Measurements from ENCODE around the gene GFRA1.

GFRA1 gene

GRCh38 chr10:116272440-116273283 lies at the start of gene GFRA1:
Gene GFRA1 (minus strand): TSS chr10:116273206. CDS start chr10:116272029, 1,177 bp downstream.
- DNase-seq: no peak

GRCh38 chr10:116316503-116316902 lies 43.5 kb upstream of the GFRA1 start:
- no peak for DNase-seq

GRCh38 chr10:116312548-116312947 lies 39.5 kb upstream of the GFRA1 start:
- no peak for DNase-seq

- no peak for DNase-seq
Observed at GRCh38 chr10:116311706-116312490, 38.9 kb upstream of the GFRA1 start.

- no peak for DNase-seq
Observed at GRCh38 chr10:116311016-116311415, 38.0 kb upstream of the GFRA1 start.

- no peak for DNase-seq
Observed at GRCh38 chr10:116307455-116307854, 34.4 kb upstream of the GFRA1 start.

GRCh38 chr10:116306847-116307246 lies 33.8 kb upstream of the GFRA1 start:
- DNase-seq: no peak

GRCh38 chr10:116304923-116305322 lies 31.9 kb upstream of the GFRA1 start:
- no peak for DNase-seq

- DNase-seq: no peak
Observed at GRCh38 chr10:116300542-116300941, 27.5 kb upstream of the GFRA1 start.

- no peak for DNase-seq
Observed at GRCh38 chr10:116298586-116298985, 25.6 kb upstream of the GFRA1 start.

GRCh38 chr10:116296291-116296721 lies 23.3 kb upstream of the GFRA1 start:
- DNase-seq: no peak

- no peak for DNase-seq
Observed at GRCh38 chr10:116292493-116292892, 19.5 kb upstream of the GFRA1 start.

- DNase-seq: no peak
Observed at GRCh38 chr10:116289652-116290051, 16.6 kb upstream of the GFRA1 start.

- DNase-seq: no peak
Observed at GRCh38 chr10:116287906-116288501, 15.0 kb upstream of the GFRA1 start.

- DNase-seq: no peak
Observed at GRCh38 chr10:116286626-116287200, 13.7 kb upstream of the GFRA1 start.

- DNase-seq: no peak
Observed at GRCh38 chr10:116281775-116282174, 8.8 kb upstream of the GFRA1 start.

- DNase-seq: no peak
Observed at GRCh38 chr10:116278846-116279245, 5.8 kb upstream of the GFRA1 start.

- DNase-seq: no peak
Observed at GRCh38 chr10:116276981-116277380, 4.0 kb upstream of the GFRA1 start.

GRCh38 chr10:116274064-116274904 lies 1.3 kb upstream of the GFRA1 start:
- DNase-seq: no peak

- no peak for DNase-seq
Observed at GRCh38 chr10:116271593-116272439, 1.2 kb downstream of the GFRA1 start.

Measured in NCI-H146 (cell line).